Measurements from ENCODE around the gene TAL1. TPM values are rescaled to one million over a fixed set of nuclear protein-coding genes. Genes with fewer than 3 reads are reported as not detected.

TAL1 gene
- total RNA-seq, 2 donors from 2014 or later: 1.3 to 44.2 TPM

GRCh38 chr1:47178654-47179016, 53.4 kb downstream of the TAL1 start:
- peaks cover 6% of the 10 kb centered on the region for H3K36me3 Mint-ChIP-seq (ENCODE audit: low read depth)
- ATAC-seq: no peak
- H3K27ac Mint-ChIP-seq: peak overlapping the region; percentile 81

GRCh38 chr1:47178020-47178419, 54.0 kb downstream of the TAL1 start:
- DNase-seq: no peak
- H3K27me3 Mint-ChIP-seq: peaks cover 58% of the 10 kb centered on the region
- H3K36me3 Mint-ChIP-seq (ENCODE audit: low read depth): peaks cover 6% of the 10 kb centered on the region
- H3K4me3 Mint-ChIP-seq: no peak overlapping the region
- H3K9me3 ChIP-seq (ENCODE audit: control insufficient read depth, low read length, poor library complexity, severe bottlenecking): no peaks in the 10 kb centered on the region
- no peak for ATAC-seq
- peaks cover 15% of the 10 kb centered on the region for H3K4me1 Mint-ChIP-seq
- H3K27ac Mint-ChIP-seq: no peak overlapping the region

More at GRCh38 chr1:47178654-47179016, 53.4 kb downstream of the TAL1 start:
- DNase-seq: no peak
- Mint-ChIP-seq H3K4me3 (peak overlapping the region; percentile 89), H3K27me3 (peaks cover 64% of the 10 kb centered on the region), H3K4me1 (peaks cover 15% of the 10 kb centered on the region)
- no peaks in the 10 kb centered on the region for H3K9me3 ChIP-seq (ENCODE audit: control insufficient read depth, low read length, poor library complexity, severe bottlenecking)

DNA sequence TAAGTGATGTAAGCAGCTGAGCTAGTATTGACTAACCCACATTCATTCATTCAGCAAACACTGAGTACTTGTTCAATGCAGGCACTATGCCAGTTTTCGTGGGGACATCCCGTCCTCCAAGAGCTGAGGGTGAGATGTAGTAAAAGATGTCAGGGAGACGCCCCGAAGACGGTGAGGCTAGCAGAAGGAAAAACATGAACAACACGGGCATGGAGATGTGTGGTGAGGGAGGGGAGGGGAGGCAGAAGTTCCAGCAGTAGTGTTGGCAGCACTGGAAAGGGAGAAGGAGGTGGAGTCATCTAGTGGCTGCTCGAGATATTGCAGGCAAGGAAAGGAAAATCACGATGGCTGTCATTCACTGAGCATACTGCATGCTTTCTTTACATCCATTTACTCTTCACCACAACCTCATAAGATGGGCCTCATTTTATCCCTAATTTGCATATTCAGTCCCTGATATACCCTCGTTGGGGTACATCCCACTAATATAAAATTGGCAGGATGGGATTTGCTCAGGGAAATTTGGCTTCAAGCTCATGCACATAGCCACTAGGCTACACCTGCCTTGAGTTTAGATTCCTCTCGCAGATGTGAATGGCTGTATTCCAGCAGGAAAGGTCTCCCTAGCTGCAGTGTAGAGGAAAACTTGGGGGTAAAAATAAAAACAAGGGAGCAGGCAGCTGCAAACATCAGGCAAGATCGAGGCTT, 56.6 kb downstream of the TAL1 start:
- ATAC-seq (peak; percentile 68), DNase-seq (peak in 1 of 3 donors; percentile 23)
- Mint-ChIP-seq H3K4me3 (no peak overlapping the region), H3K4me1 (peaks cover 15% of the 10 kb centered on the region), H3K27ac (no peak overlapping the region), H3K27me3 (peaks cover 41% of the 10 kb centered on the region), H3K36me3 (ENCODE audit: low read depth) (peaks cover 2% of the 10 kb centered on the region)
- H3K9me3 ChIP-seq (ENCODE audit: control insufficient read depth, low read length, poor library complexity, severe bottlenecking): no peaks in the 10 kb centered on the region

GRCh38 chr1:47174656-47175020, 57.4 kb downstream of the TAL1 start:
- DNase-seq: no peak
- H3K4me1 Mint-ChIP-seq: peaks cover 14% of the 10 kb centered on the region
- H3K9me3 ChIP-seq (ENCODE audit: control insufficient read depth, low read length, poor library complexity, severe bottlenecking): no peaks in the 10 kb centered on the region
- peaks cover 37% of the 10 kb centered on the region for H3K27me3 Mint-ChIP-seq
- H3K27ac Mint-ChIP-seq: no peak overlapping the region
- H3K4me3 Mint-ChIP-seq: no peak overlapping the region
- peaks cover 2% of the 10 kb centered on the region for H3K36me3 Mint-ChIP-seq (ENCODE audit: low read depth)
- no peak for ATAC-seq

GRCh38 chr1:47172782-47173181, 59.2 kb downstream of the TAL1 start:
- H3K27me3 Mint-ChIP-seq: peaks cover 24% of the 10 kb centered on the region
- DNase-seq (no peak), ATAC-seq (no peak)
- H3K36me3 Mint-ChIP-seq (ENCODE audit: low read depth): no peaks in the 10 kb centered on the region
- no peaks in the 10 kb centered on the region for H3K9me3 ChIP-seq (ENCODE audit: control insufficient read depth, low read length, poor library complexity, severe bottlenecking)
- peaks cover 6% of the 10 kb centered on the region for H3K4me1 Mint-ChIP-seq
- H3K27ac Mint-ChIP-seq: no peak overlapping the region
- no peak overlapping the region for H3K4me3 Mint-ChIP-seq

Other genes with a start within 250 kb of the TAL1 start
- gene CYP4X1, start 208.6 kb downstream of the TAL1 start, total RNA-seq: not detected
- not detected for gene CYP4Z1, start 165.0 kb downstream of the TAL1 start, total RNA-seq
- gene CYP4A22, start 94.8 kb downstream of the TAL1 start, total RNA-seq: not detected
- 10 to 100 TPM in 1 of 2 donors, not detected in 1; 30.6 TPM for gene PDZK1IP1, start 42.2 kb downstream of the TAL1 start, total RNA-seq
- 1 to 10 TPM; 1.2 to 2.6 TPM for gene STIL, start 81.9 kb upstream of the TAL1 start, total RNA-seq
- 100 to 1,000 TPM in 1 of 2 donors, 10 to 100 TPM in 1; 97.6 to 124 TPM for gene CMPK1, start 101.6 kb upstream of the TAL1 start, total RNA-seq
- not detected for gene FOXE3, start 184.1 kb upstream of the TAL1 start, total RNA-seq
- under 1 TPM; 0.37 to 0.44 TPM for gene FOXD2, start 205.8 kb upstream of the TAL1 start, total RNA-seq

All from T-helper 17 cell (primary cell).